HCT116 (cell line): ENCODE data around the gene MYO16. TPM values are rescaled to one million over a fixed set of nuclear protein-coding genes. Genes with fewer than 3 reads are reported as not detected.

Experiments
- ATAC-seq: fragments of 200-7000 bp; cut with Tn5 transposase; 2 replicates; pipeline ENCODE4 v1.9.1; 2020; ENCODE audit warnings: mild to moderate bottlenecking, moderate library complexity
- BruUV-seq: library from RNA; stranded (reverse); fragments of 400-500 nt; replicated peaks from 2 replicates; lab custom pipeline; 2021; lab: Mats Ljungman, UMichigan
- CTCF ChIA-PET: fragments of 300-600 bp; sonication (Branson Sonifier 250); formaldehyde crosslinking; loops from one replicate; lab custom pipeline; 2021; ENCODE audit warnings: antibody characterized with exemption; lab: Charles Lee
- POLR2A ChIA-PET: fragments of 300-600, 350-600 bp; sonication (Branson Sonifier 250); formaldehyde crosslinking; loops from one replicate; lab custom pipeline; 2021; ENCODE audit warnings: antibody characterized with exemption; lab: Charles Lee
- RAD21 ChIA-PET, 2 experiments: fragments of 300-600 bp; sonication (Branson Sonifier 250); formaldehyde crosslinking; loops; one replicate each; lab custom pipeline; 2023; ENCODE audit warnings: low total read pairs in 2 of 2; ENCODE audit not compliant: uncharacterized antibody in 2 of 2, unreplicated experiment in 2 of 2, low non-redundant PET in 1 of 2; lab: Charles Lee
- DNase-seq: peaks from one replicate; pipeline ENCODE4 v3.0.0-alpha.2; 2010; ENCODE audit warnings: low read depth, low spot score
- H2AFZ ChIP-seq: fragments of 200-600 bp; shearing (Covaris generic), sonication (generic); 2 replicates; pipeline ENCODE4 v1.6.1; 2017; ENCODE audit warnings: low read depth, mixed run types, mixed read lengths, antibody characterized with exemption, low read length; ENCODE audit not compliant: poor library complexity, severe bottlenecking
- H3K27ac ChIP-seq: 2 replicates; pipeline ENCODE4 v1.5.1; 2012; ENCODE audit warnings: low read depth, low read length
- H3K27me3 ChIP-seq: fragments of 200-600 bp; sonication (generic); 2 replicates; pipeline ENCODE4 v1.6.1; 2016; ENCODE audit warnings: mixed run types, low read length, mixed read lengths; ENCODE audit not compliant: insufficient read depth
- H3K36me3 ChIP-seq, 2 experiments: fragments of 200-500 bp in 1 of 2; fragments of 200-600 bp in 1 of 2; sonication (Bioruptor generic) in 1 of 2; sonication (generic) in 1 of 2; 2 replicates each; pipeline versions ENCODE4 v1.5.1 to v1.6.1; 2014 to 2016; ENCODE audit warnings: low read length in 2 of 2, inconsistent platforms in 1 of 2, mixed read lengths in 1 of 2, mixed run types in 1 of 2; ENCODE audit not compliant: insufficient read depth in 2 of 2, control insufficient read depth in 1 of 2
- H3K4me1 ChIP-seq, 2 experiments: fragments of 200-600 bp in 1 of 2; sonication (generic) in 1 of 2; 2 replicates each; pipeline versions ENCODE4 v1.5.1 to v1.6.1; 2012 to 2017; ENCODE audit warnings: low read length in 2 of 2, inconsistent platforms in 1 of 2, mild to moderate bottlenecking in 1 of 2, mixed read lengths in 1 of 2, mixed run types in 1 of 2, moderate library complexity in 1 of 2; ENCODE audit not compliant: insufficient read depth in 2 of 2, control insufficient read depth in 1 of 2
- H3K4me2 ChIP-seq: fragments of 200-600 bp; sonication (generic); 2 replicates; pipeline ENCODE4 v1.6.1; 2017; ENCODE audit warnings: mixed run types, low read length, mixed read lengths
- H3K4me3 ChIP-seq, 2 experiments: fragments of 200-600 bp in 1 of 2; sonication (generic) in 1 of 2; replicated peaks in 1 of 2; 2 replicates each; pipeline ENCODE4 v1.5.1; 2011 to 2016; ENCODE audit warnings: low read length in 2 of 2, control low read depth in 1 of 2, low read depth in 1 of 2, mild to moderate bottlenecking in 1 of 2, mixed read lengths in 1 of 2, mixed run types in 1 of 2
- H3K79me2 ChIP-seq: fragments of 200-600 bp; sonication (generic); 2 replicates; pipeline ENCODE4 v1.6.1; 2017; ENCODE audit warnings: mild to moderate bottlenecking, mixed run types, low read length, moderate library complexity, mixed read lengths; ENCODE audit not compliant: insufficient read depth
- H3K9ac ChIP-seq: fragments of 200-600 bp; sonication (generic); 2 replicates; pipeline ENCODE4 v1.6.1; 2016; ENCODE audit warnings: low read length, mixed read lengths
- H3K9me2 ChIP-seq: fragments of 200-600 bp; sonication (generic), shearing (Covaris generic); 2 replicates; pipeline ENCODE4 v1.6.1; 2017; ENCODE audit warnings: mixed run types, mild to moderate bottlenecking, moderate library complexity; ENCODE audit not compliant: insufficient read depth
- H3K9me3 ChIP-seq, 2 experiments: fragments of 200-500 bp in 1 of 2; fragments of 200-600 bp in 1 of 2; sonication (Bioruptor generic) in 1 of 2; sonication (generic) in 1 of 2; 2 replicates each; pipeline ENCODE4 v1.6.1; 2014 to 2017; ENCODE audit warnings: low read length in 2 of 2, mixed read lengths in 2 of 2, inconsistent platforms in 1 of 2, low read depth in 1 of 2, mild to moderate bottlenecking in 1 of 2, mixed run types in 1 of 2, moderate library complexity in 1 of 2; ENCODE audit not compliant: control insufficient read depth in 1 of 2, insufficient read depth in 1 of 2
- H4K20me1 ChIP-seq: fragments of 200-600 bp; sonication (generic), shearing (Covaris generic); 2 replicates; pipeline ENCODE4 v1.6.1; 2017; ENCODE audit warnings: mixed run types, mild to moderate bottlenecking, moderate library complexity; ENCODE audit not compliant: insufficient read depth
- CBX3 ChIP-seq: IDR thresholded peaks from 2 replicates; pipeline ENCODE4 v1.6.1; 2012; ENCODE audit warnings: low read depth
- CEBPB ChIP-seq: IDR thresholded peaks from 2 replicates; pipeline ENCODE4 v1.6.1; 2012; ENCODE audit warnings: low read depth
- EZH2 ChIP-seq: fragments of 200-600 bp; sonication (generic); IDR thresholded peaks from 2 replicates; pipeline ENCODE4 v1.6.1; 2017; ENCODE audit warnings: antibody characterized with exemption, mixed run types
- FOSL1 ChIP-seq: IDR thresholded peaks from 2 replicates; pipeline ENCODE4 v1.6.1; 2012; ENCODE audit warnings: low read depth
- JUND ChIP-seq: IDR thresholded peaks from 2 replicates; pipeline ENCODE4 v1.6.1; 2012
- SIN3A ChIP-seq: IDR thresholded peaks from 2 replicates; pipeline ENCODE4 v1.6.1; 2012; ENCODE audit warnings: low read depth
- SP1 ChIP-seq: IDR thresholded peaks from 2 replicates; pipeline ENCODE4 v1.6.1; 2012; ENCODE audit warnings: low read depth
- SRF ChIP-seq: IDR thresholded peaks from 2 replicates; pipeline ENCODE4 v1.6.1; 2012; ENCODE audit warnings: low read depth
- YY1 ChIP-seq: IDR thresholded peaks from 2 replicates; pipeline ENCODE4 v1.6.1; 2011; ENCODE audit warnings: low read length, low read depth, moderate library complexity, mild to moderate bottlenecking; ENCODE audit not compliant: insufficient replicate concordance; ENCODE audit errors: extremely low read depth
- ZNF274 ChIP-seq: fragments of 200-500 bp; sonication (Bioruptor generic); IDR thresholded peaks from 2 replicates; pipeline ENCODE4 v1.6.1; 2014; ENCODE audit warnings: mild to moderate bottlenecking, low read depth, low read length, inconsistent platforms
- intact Hi-C: fragments of 100-400 bp; cut with micrococcal nuclease; formaldehyde crosslinking; loops from 2 replicates; pipeline ENCODE4 v1.10.0; 2022
- total RNA-seq: library from RNA; stranded (reverse); gene quantifications from one replicate; pipeline ENCODE4 v1.2.1, GENCODE V29; 2021; ENCODE audit not compliant: unreplicated experiment
- TF ChIP-seq, protein P1 (sequence below): IDR thresholded peaks from 2 replicates; pipeline ENCODE4 v1.6.1; 2012; ENCODE audit warnings: low read depth
- TF ChIP-seq, protein P2 (sequence below): IDR thresholded peaks from 2 replicates; pipeline ENCODE4 v1.6.1; 2012
- TF ChIP-seq, protein P3 (sequence below): IDR thresholded peaks from 2 replicates; pipeline ENCODE4 v1.6.1; 2012

MYO16 gene
- total RNA-seq, 1 experiment from 2014 or later = 0.07 TPM

DNA sequence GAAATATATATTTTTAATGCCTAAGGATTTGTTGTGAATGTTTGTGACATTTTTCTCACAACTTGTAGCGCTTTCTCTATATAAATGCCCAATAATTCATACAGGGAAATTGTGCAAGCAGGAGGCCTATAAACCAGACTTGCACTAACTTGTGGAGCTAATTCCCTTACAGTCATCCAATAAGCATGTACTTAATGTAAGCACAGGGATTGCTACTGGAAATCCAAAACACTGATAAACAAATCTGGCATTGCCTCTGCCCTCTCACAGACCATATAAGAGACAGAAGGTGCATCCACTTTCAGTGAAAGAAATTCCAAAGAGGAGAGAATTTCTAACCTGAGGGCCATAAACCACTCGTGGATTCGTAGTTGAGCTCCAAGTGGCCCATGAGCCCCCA, 518.8 kb downstream of the MYO16 start:
- Histone ChIP-seq H3K27me3 (no peaks in the 10 kb centered on the region), H2AFZ (no peak overlapping the region), H3K9me3 (no peaks in the 10 kb centered on the region), H3K36me3 (no peaks in the 10 kb centered on the region), H3K4me1 (peaks cover 9 to 67% of the 10 kb centered on the region in 2 experiments), H3K9ac (peak overlapping the region; percentile 52; the same call in 1 of the 2 replicates), H4K20me1 (no peaks in the 10 kb centered on the region), H3K4me3 (no peak overlapping the region), H3K9me2 (no peaks in the 10 kb centered on the region), H3K79me2 (no peaks in the 10 kb centered on the region), H3K27ac (no peak overlapping the region), H3K4me2 (peak overlapping the region; percentile 16; the same call in 1 of the 2 replicates)
- ChIA-PET POLR2A (no interaction called here), CTCF (interaction anchor here (1.2 kb wide), 1 partner anchor 14 kb away, joined by 3 read pairs; no protein-coding TSS in a partner anchor), RAD21 (no interaction called here)
- no TSS peak for BruUV-seq
- TF ChIP-seq FOSL1 (no peak), ZNF274 (no peak), EZH2 (no peak), SP1 (no peak), CEBPB (no peak), SIN3A (no peak), CBX3 (no peak), JUND (no peak), SRF (no peak), YY1 (no peak)
- TF ChIP-seq, protein P1, sequence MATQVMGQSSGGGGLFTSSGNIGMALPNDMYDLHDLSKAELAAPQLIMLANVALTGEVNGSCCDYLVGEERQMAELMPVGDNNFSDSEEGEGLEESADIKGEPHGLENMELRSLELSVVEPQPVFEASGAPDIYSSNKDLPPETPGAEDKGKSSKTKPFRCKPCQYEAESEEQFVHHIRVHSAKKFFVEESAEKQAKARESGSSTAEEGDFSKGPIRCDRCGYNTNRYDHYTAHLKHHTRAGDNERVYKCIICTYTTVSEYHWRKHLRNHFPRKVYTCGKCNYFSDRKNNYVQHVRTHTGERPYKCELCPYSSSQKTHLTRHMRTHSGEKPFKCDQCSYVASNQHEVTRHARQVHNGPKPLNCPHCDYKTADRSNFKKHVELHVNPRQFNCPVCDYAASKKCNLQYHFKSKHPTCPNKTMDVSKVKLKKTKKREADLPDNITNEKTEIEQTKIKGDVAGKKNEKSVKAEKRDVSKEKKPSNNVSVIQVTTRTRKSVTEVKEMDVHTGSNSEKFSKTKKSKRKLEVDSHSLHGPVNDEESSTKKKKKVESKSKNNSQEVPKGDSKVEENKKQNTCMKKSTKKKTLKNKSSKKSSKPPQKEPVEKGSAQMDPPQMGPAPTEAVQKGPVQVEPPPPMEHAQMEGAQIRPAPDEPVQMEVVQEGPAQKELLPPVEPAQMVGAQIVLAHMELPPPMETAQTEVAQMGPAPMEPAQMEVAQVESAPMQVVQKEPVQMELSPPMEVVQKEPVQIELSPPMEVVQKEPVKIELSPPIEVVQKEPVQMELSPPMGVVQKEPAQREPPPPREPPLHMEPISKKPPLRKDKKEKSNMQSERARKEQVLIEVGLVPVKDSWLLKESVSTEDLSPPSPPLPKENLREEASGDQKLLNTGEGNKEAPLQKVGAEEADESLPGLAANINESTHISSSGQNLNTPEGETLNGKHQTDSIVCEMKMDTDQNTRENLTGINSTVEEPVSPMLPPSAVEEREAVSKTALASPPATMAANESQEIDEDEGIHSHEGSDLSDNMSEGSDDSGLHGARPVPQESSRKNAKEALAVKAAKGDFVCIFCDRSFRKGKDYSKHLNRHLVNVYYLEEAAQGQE = no peak
- TF ChIP-seq, protein P2, sequence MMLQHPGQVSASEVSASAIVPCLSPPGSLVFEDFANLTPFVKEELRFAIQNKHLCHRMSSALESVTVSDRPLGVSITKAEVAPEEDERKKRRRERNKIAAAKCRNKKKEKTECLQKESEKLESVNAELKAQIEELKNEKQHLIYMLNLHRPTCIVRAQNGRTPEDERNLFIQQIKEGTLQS = no peak
- TF ChIP-seq, protein P3, sequence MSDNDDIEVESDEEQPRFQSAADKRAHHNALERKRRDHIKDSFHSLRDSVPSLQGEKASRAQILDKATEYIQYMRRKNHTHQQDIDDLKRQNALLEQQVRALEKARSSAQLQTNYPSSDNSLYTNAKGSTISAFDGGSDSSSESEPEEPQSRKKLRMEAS = no peak
- intact Hi-C loops = loop anchor here (5.0 to 10.0 kb wide), 5 partner anchors 109 to 959 kb away; no protein-coding TSS in a partner anchor
- ATAC-seq (no peak), DNase-seq (no peak)
